Smooth muscle cell (in vitro differentiated cells): Measurements from ENCODE around the gene OTUB2. TPM values are rescaled to one million over a fixed set of nuclear protein-coding genes. Genes with fewer than 3 reads are reported as not detected.

ENCODE experiments used
- DNase-seq: peaks from one replicate; lab custom pipeline; 2025; ENCODE audit not compliant: unreplicated experiment; lab: John Stamatoyannopoulos, UW
- H2AFZ ChIP-seq: fragments of 200-600 bp; sonication (generic); 2 replicates; pipeline ENCODE4 v1.6.0; 2016; ENCODE audit warnings: antibody characterized with exemption, low read depth, mild to moderate bottlenecking
- H3F3A ChIP-seq: fragments of 200-600 bp; sonication (generic); 2 replicates; pipeline ENCODE4 v1.6.0; 2017; ENCODE audit warnings: antibody characterized with exemption, low read depth
- H3K27ac ChIP-seq: fragments of 200-600 bp; sonication (generic); 2 replicates; pipeline ENCODE4 v1.5.1; 2016; ENCODE audit warnings: low read depth, mild to moderate bottlenecking
- H3K27me3 ChIP-seq: fragments of 200-600 bp; sonication (generic); 2 replicates; pipeline ENCODE4 v1.6.1; 2016; ENCODE audit warnings: low read depth, mild to moderate bottlenecking
- H3K36me3 ChIP-seq: fragments of 200-600 bp; sonication (generic); 2 replicates; pipeline ENCODE4 v1.5.1; 2016; ENCODE audit warnings: low read depth
- H3K4me1 ChIP-seq: fragments of 200-600 bp; sonication (generic); 2 replicates; pipeline ENCODE4 v1.5.1; 2016; ENCODE audit warnings: low read depth
- H3K4me2 ChIP-seq: fragments of 200-600 bp; sonication (generic); 2 replicates; pipeline ENCODE4 v1.6.0; 2016; ENCODE audit warnings: mild to moderate bottlenecking
- H3K4me3 ChIP-seq: fragments of 200-600 bp; sonication (generic); 2 replicates; pipeline ENCODE4 v1.5.1; 2016; ENCODE audit warnings: mild to moderate bottlenecking
- H3K79me2 ChIP-seq: fragments of 200-600 bp; sonication (generic); 2 replicates; pipeline ENCODE4 v1.6.0; 2016; ENCODE audit warnings: low read depth, mild to moderate bottlenecking
- H3K9ac ChIP-seq: fragments of 200-600 bp; sonication (generic); 2 replicates; pipeline ENCODE4 v1.6.0; 2016; ENCODE audit warnings: low read depth
- H3K9me3 ChIP-seq: fragments of 200-600 bp; sonication (generic); replicated peaks from 2 replicates; pipeline ENCODE4 v1.5.1; 2016; ENCODE audit warnings: low read depth
- H4K20me1 ChIP-seq: fragments of 200-600 bp; sonication (generic); 2 replicates; pipeline ENCODE4 v1.6.0; 2016; ENCODE audit warnings: low read depth
- CTCF ChIP-seq: fragments of 200-600 bp; sonication (generic); IDR thresholded peaks from 2 replicates; pipeline ENCODE4 v1.5.1; 2017; ENCODE audit warnings: borderline replicate concordance, mild to moderate bottlenecking, antibody characterized with exemption; ENCODE audit not compliant: insufficient read depth, poor library complexity, severe bottlenecking
- WGBS: methylation state at CpG from one replicate; pipeline ENCODE4 v1.1.7; 2016; ENCODE audit warnings: low lambda C conversion rate; 5-methylcytosine and 5-hydroxymethylcytosine counted together
- polyA plus RNA-seq: library from polyadenylated mRNA; unstranded; fragments of >200 nt; fragmentation: Nextera tagmentation; extraction: Ambion mirVana; gene quantifications from 2 replicates; pipeline ENCODE4 v1.2.1, GENCODE V29; 2016
- total RNA-seq: library from RNA; depleted of rRNA; stranded (reverse); fragments of >200 nt; gene quantifications from 2 replicates; pipeline ENCODE4 v1.2.3, GENCODE V29; 2014

Gene OTUB2
- total and polyA plus RNA-seq, 2 experiments from 2014 or later, result 4.0 to 5.1 TPM

- Histone ChIP-seq H2AFZ (peak overlapping the region; percentile 100), H3K79me2 (peaks cover 82% of the 10 kb centered on the region), H4K20me1 (peaks cover 51% of the 10 kb centered on the region), H3F3A (peaks cover 4% of the 10 kb centered on the region), H3K4me2 (peak overlapping the region; percentile 97), H3K27ac (peak overlapping the region; percentile 96), H3K9ac (peak overlapping the region; percentile 98), H3K4me3 (peak overlapping the region; percentile 99), H3K36me3 (peaks cover 3% of the 10 kb centered on the region), H3K9me3 (no peaks in the 10 kb centered on the region), H3K4me1 (peaks cover 31% of the 10 kb centered on the region), H3K27me3 (no peaks in the 10 kb centered on the region)
- 14% methylated on average over 15 of the region's 15 CpGs for WGBS
- no peak for DNase-seq
- TF ChIP-seq CTCF, result no peak
Observed at GRCh38 chr14:94079891-94080620, 53.9 kb downstream of the OTUB2 start.

- no peaks in the 10 kb centered on the region for H3K27me3 ChIP-seq
- H3F3A ChIP-seq, result peaks cover 4% of the 10 kb centered on the region
- no peaks in the 10 kb centered on the region for H3K9me3 ChIP-seq
- H3K36me3 ChIP-seq, result no peaks in the 10 kb centered on the region
- peak within 1 kb of the TSS; percentile 98 for H3K9ac ChIP-seq
- peaks cover 45% of the 10 kb centered on the region for H4K20me1 ChIP-seq
- peak within 1 kb of the TSS; percentile 96 for H3K27ac ChIP-seq
- DNase-seq, result peak; percentile 66
- TF ChIP-seq CTCF, result no peak
- peaks cover 74% of the 10 kb centered on the region for H3K79me2 ChIP-seq
- peak within 1 kb of the TSS; percentile 97 for H3K4me2 ChIP-seq
- H3K4me3 ChIP-seq, result peak within 1 kb of the TSS; percentile 99
- WGBS, result under 1% methylated on average over 76 of the region's 77 CpGs
- peak within 1 kb of the TSS; percentile 100 for H2AFZ ChIP-seq
- H3K4me1 ChIP-seq, result peaks cover 31% of the 10 kb centered on the region
Observed at GRCh38 chr14:94080621-94081385, 54.7 kb downstream of the OTUB2 start, which contains the start of the genes DDX24 and IFI27L1. TSS of gene DDX24 (minus strand) at chr14:94081202. CDS start at chr14:94079742, 1,460 bp downstream. TSS of gene IFI27L1 (plus strand) at chr14:94081310. CDS start at chr14:94096938, 15,628 bp downstream.

- Histone ChIP-seq H4K20me1 (peaks cover 39% of the 10 kb centered on the region), H2AFZ (peak overlapping the region; percentile 100), H3K4me3 (peak overlapping the region; percentile 99), H3K4me1 (peaks cover 31% of the 10 kb centered on the region), H3K27ac (peak overlapping the region; percentile 96), H3F3A (peaks cover 4% of the 10 kb centered on the region), H3K4me2 (peak overlapping the region; percentile 97), H3K27me3 (no peaks in the 10 kb centered on the region), H3K36me3 (no peaks in the 10 kb centered on the region), H3K79me2 (peaks cover 74% of the 10 kb centered on the region), H3K9me3 (no peaks in the 10 kb centered on the region), H3K9ac (peak overlapping the region; percentile 98)
- TF ChIP-seq CTCF, result no peak
- WGBS, result 1% methylated on average over 19 of the region's 19 CpGs
- no peak for DNase-seq
Observed at GRCh38 chr14:94081386-94081820, 55.3 kb downstream of the OTUB2 start.
